ENCODE results near the gene GARIN5B.
"Not testable (repeated sequence)": the region's sequence is repeated elsewhere in the genome, so short reads cannot be mapped to it uniquely, and the experiment has no call there.

Gene GARIN5B

DNA sequence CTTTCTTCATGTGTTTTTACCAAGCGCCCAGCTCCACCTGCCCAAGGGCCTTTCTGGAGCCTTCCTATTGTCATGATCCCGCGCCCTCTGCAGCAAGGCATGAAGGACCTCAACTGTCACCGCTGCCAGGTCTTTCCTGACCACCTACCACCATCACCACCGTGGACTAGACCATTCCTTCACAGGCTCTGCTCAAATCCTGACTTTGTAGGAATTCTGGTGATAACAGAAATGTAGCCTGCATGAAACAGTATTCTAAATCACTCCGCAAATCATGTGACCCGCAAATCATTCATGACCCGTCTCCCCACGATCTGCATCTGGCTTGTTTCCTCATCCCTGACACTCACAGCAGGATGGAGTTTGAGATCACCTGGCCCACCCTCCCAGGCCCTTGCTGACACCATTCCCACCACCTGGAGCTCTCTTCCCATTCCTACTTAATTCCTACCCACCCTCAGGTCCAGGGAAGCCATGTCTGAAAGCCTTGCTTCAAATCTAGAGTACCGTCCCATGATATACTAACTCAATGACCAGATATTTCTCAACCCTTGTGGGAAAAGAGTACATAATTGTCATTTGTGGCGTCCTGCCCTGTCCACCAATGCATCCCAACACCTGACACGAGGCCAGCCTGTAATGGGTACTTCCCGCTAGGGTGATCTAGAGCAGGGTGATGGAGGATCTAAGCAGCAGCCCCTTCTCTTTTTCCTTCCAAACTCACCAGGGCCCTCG is 43.2 kb upstream of the GARIN5B start:
- TF ChIP-seq, protein P1, sequence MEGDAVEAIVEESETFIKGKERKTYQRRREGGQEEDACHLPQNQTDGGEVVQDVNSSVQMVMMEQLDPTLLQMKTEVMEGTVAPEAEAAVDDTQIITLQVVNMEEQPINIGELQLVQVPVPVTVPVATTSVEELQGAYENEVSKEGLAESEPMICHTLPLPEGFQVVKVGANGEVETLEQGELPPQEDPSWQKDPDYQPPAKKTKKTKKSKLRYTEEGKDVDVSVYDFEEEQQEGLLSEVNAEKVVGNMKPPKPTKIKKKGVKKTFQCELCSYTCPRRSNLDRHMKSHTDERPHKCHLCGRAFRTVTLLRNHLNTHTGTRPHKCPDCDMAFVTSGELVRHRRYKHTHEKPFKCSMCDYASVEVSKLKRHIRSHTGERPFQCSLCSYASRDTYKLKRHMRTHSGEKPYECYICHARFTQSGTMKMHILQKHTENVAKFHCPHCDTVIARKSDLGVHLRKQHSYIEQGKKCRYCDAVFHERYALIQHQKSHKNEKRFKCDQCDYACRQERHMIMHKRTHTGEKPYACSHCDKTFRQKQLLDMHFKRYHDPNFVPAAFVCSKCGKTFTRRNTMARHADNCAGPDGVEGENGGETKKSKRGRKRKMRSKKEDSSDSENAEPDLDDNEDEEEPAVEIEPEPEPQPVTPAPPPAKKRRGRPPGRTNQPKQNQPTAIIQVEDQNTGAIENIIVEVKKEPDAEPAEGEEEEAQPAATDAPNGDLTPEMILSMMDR (IDR thresholded peaks at IDR 0.05; ENCODE audit: control extremely low read depth, extremely low read depth, low read depth, missing control alignments), result no peak
- DNase-seq (ENCODE audit: extremely low spot score), result no peak
- ChIA-PET CTCF (interaction anchor here (1.1 to 2.2 kb wide), 4 partner anchors 23 to 246 kb away, joined by 3 to 8 read pairs (median 3); partner anchors contain the start of gene TMEM238), POLR2A (interaction anchor here (0.6 to 2.4 kb wide), 14 partner anchors 12 to 286 kb away, joined by 3 to 29 read pairs (median 5); partner anchors contain the start of genes ISOC2, KMT5C, RPL28 and TMEM238)

DNA sequence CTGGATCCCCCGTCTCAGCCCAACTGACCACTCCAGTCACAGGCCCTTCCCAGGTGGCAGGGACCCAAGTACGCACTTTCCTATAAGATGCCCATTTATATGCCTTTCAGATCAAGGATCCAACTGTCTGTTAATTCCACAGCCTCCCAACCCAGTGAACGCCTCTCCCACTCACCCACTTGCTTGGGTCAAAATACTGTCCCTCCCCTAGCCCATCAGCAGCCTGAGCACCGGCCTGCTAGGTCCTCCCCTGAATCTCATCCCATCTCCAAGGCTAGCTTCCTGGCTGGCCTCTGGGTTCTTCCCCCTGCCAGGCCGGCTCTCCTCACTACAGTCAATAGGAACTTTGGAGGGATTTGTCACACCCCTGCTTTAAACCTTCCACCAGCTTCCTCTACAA is 42.6 kb upstream of the GARIN5B start:
- TF ChIP-seq, protein P1 (IDR thresholded peaks at IDR 0.05; ENCODE audit: control extremely low read depth, extremely low read depth, low read depth, missing control alignments), result no peak
- ChIA-PET CTCF (interaction anchor here (1.1 to 2.2 kb wide), 3 partner anchors 22 to 245 kb away, joined by 3 to 8 read pairs (median 3); partner anchors contain the start of gene TMEM238), POLR2A (interaction anchor here (0.6 to 2.4 kb wide), 8 partner anchors 17 to 249 kb away, joined by 3 to 7 read pairs (median 5); partner anchors contain the start of genes ISOC2, KMT5C and TMEM238)
- no peak for DNase-seq (ENCODE audit: extremely low spot score)

DNA sequence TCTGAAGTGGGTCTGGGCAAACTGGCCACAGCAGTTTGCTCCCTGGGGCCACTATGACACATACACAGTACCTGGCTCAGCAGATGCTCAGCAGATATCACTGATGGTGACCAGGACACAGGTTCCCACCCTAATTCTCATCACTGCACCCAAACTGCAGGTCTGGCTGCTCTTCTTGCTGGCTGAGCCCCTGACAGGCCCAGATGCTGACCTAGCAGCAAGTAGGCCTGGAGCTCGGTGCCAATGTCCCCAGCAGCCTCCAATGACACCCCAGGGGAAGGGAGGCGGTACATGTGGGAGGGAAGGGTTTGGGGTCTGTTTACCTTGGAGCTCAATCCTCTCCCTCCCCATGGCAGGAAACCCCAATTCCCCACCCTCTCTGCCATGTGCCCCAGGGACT is 39.4 kb upstream of the GARIN5B start:
- POLR2A ChIA-PET, result interaction anchor here (0.6 to 1.8 kb wide), 6 partner anchors 15 to 433 kb away, joined by 3 to 5 read pairs (median 4); no protein-coding TSS in a partner anchor
- TF ChIP-seq, protein P1 (IDR thresholded peaks at IDR 0.05; ENCODE audit: control extremely low read depth, extremely low read depth, low read depth, missing control alignments), result no peak
- CTCF ChIA-PET, result interaction anchor here (0.8 to 1.1 kb wide), 3 partner anchors 16 to 102 kb away, joined by 3 to 4 read pairs (median 3); no protein-coding TSS in a partner anchor
- no peak for DNase-seq (ENCODE audit: extremely low spot score)

DNA sequence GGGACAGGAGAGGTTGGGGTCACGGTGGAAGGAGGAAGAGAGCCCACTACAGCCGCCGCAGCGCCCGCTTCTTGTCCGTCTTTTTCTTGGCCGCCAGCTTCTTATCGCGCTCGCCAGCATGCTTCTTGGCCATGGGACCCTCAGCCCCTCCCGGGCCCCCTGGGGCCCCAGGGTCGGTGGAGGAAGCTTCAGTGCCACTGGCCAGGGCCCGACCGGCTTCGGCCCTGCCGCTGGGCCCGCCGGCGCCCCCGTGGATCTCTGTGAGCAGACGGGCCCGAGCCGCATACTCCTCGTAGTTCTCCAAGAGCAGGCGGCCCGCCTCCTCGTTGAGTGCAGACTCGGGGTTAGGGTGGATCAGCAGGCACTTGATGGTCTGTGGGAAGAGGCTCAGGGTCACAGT is 38.3 kb upstream of the GARIN5B start:
- ChIA-PET POLR2A (interaction anchor here (1.2 kb wide), 1 partner anchor 321 kb away, joined by 3 read pairs; no protein-coding TSS in a partner anchor), CTCF (interaction anchor here (1.0 to 1.1 kb wide), 2 partner anchors 61 to 103 kb away, joined by 3 to 4 read pairs; no protein-coding TSS in a partner anchor)
- DNase-seq (ENCODE audit: extremely low spot score), result not testable (repeated sequence)

DNA sequence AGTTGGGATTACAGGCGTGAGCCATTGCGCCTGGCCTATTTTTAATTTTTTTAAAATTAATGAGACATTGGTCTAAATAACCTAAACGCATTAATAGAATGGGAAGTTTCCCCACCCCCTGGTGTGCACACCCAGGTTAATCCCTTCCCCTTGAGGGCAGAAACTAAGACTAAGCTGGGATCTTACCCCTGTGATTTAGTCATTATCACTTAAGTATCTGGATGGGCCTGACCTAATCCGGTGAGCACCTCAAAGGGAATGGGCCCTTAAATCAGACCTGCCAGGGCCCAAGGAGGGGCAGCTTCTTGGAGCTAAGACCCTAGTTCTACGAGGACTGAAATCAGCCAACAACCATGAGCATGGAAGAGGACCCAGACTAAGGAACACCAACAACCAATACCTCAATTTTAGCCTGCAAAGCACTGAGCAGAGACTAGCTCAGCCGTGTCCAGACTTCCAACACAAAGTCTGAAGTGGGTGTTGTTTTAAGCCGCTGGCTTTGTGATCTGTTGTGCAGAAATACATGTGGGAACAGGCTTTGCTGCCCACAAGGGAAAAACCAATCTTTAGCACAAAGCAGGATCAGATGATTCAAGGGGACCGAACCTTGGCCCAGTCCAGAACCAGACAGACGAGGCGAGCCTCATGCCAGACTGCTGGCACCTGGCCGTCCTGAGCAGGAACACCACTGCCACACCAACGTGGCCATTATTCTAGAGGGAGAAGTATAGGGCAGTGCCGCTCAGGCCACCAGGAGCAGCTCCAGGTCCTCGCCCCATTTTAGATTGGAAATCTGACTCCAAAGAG is 37.4 kb upstream of the GARIN5B start:
- POLR2A ChIA-PET, result interaction anchor here (1.0 to 1.6 kb wide), 3 partner anchors 10 to 16 kb away, joined by 3 to 5 read pairs (median 4); partner anchors contain the start of genes RPL28 and TMEM238
- DNase-seq (ENCODE audit: extremely low spot score), result no peak
- TF ChIP-seq, protein P1 (IDR thresholded peaks at IDR 0.05; ENCODE audit: control extremely low read depth, extremely low read depth, low read depth, missing control alignments), result no peak
- CTCF ChIA-PET, result interaction anchor here (2.1 kb wide), 1 partner anchor 16 kb away, joined by 6 read pairs; the partner anchor contains the start of gene TMEM238

DNA sequence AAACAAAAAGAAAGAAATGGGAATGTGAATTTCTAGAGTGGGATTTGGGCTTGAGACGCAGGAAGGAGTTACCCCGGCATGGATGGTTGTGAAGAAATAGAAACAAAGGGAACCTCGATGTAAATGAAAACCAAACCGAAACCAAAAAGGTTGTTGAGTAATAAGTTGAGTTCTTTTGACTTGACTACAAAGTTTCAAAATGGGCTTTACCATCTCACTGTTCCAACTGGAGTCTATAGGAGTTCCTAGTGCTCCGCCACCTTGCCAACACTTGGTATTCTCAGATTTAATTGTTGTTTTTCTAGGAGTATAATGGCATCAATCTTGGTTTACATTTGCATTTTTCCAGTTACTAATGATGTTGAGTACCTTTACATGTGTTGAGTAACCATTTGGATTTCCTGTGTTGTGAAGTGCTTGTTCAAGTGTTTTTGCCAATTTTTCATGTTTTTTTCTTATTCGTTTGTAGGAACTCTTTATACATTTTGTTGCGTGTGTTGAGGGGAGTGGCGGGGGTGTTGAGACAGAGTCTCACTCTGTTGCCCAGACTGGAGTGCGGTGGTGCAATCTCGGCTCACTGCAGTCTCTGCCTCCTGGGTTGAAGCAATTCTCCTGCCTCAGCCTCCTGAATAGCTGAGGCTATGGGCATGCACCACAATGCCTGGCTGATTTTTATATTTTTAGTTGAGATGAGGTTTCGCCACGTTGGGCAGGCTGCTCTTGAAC is 35.3 kb upstream of the GARIN5B start:
- POLR2A ChIA-PET, result interaction anchor here (0.5 to 1.6 kb wide), 5 partner anchors 9 to 1261 kb away, joined by 3 to 6 read pairs (median 4); partner anchors contain the start of gene UBE2S
- TF ChIP-seq, protein P1 (IDR thresholded peaks at IDR 0.05; ENCODE audit: control extremely low read depth, extremely low read depth, low read depth, missing control alignments), result no peak
- DNase-seq (ENCODE audit: extremely low spot score), result peak; percentile 59
- CTCF ChIA-PET, result interaction anchor here (0.7 to 1.3 kb wide), 2 partner anchors 20 to 39 kb away, joined by 3 to 4 read pairs; no protein-coding TSS in a partner anchor

Measured in GM10248 (cell line).